SU-DHL-6 (cell line): Measurements from ENCODE around the gene KLHL29.

ENCODE experiments used
- H2AFZ ChIP-seq: fragments of 200-600 bp; sonication (generic); 2 replicates; pipeline ENCODE4 v1.6.1; 2014; ENCODE audit warnings: low read depth, mild to moderate bottlenecking, moderate library complexity, mixed read lengths, antibody characterized with exemption, low read length; ENCODE audit not compliant: severe bottlenecking
- H3F3A ChIP-seq: fragments of 200-600 bp; shearing (Covaris generic); 2 replicates; pipeline ENCODE4 v1.6.0; 2016; ENCODE audit warnings: antibody characterized with exemption, mild to moderate bottlenecking; ENCODE audit not compliant: insufficient read depth
- H3K27ac ChIP-seq: fragments of 200-600 bp; sonication (generic); 2 replicates; pipeline ENCODE4 v1.5.1; 2016; ENCODE audit warnings: low read depth, mild to moderate bottlenecking, low read length, moderate library complexity, mixed read lengths
- H3K27me3 ChIP-seq: fragments of 200-600 bp; sonication (generic), shearing (Covaris generic); 2 replicates; pipeline ENCODE4 v1.6.0; 2014; ENCODE audit warnings: mild to moderate bottlenecking, low read length
- H3K36me3 ChIP-seq: fragments of 200-600 bp; sonication (generic); 2 replicates; pipeline ENCODE4 v1.6.1; 2014; ENCODE audit warnings: mild to moderate bottlenecking, low read length, mixed read lengths
- H3K4me2 ChIP-seq: fragments of 300-600, 200-600 bp; shearing (Covaris generic), sonication (generic); 2 replicates; pipeline ENCODE4 v1.6.0; 2014; ENCODE audit warnings: low read length, low read depth, mild to moderate bottlenecking; ENCODE audit not compliant: poor library complexity, severe bottlenecking
- H3K4me3 ChIP-seq: fragments of 200-600 bp; sonication (generic); 2 replicates; pipeline ENCODE4 v1.5.1; 2014; ENCODE audit warnings: antibody characterized with exemption, low read length, mild to moderate bottlenecking, mixed read lengths; ENCODE audit not compliant: insufficient read depth, poor library complexity, severe bottlenecking
- H3K79me2 ChIP-seq: fragments of 200-600 bp; sonication (generic); 2 replicates; pipeline ENCODE4 v1.6.1; 2014; ENCODE audit warnings: mild to moderate bottlenecking, low read length, moderate library complexity; ENCODE audit not compliant: insufficient read depth
- H3K9ac ChIP-seq: fragments of 200-600 bp; sonication (generic); 2 replicates; pipeline ENCODE4 v1.7.0; 2014; ENCODE audit warnings: mild to moderate bottlenecking, low read length
- H3K9me2 ChIP-seq: fragments of 200-600 bp; sonication (generic); replicated peaks from 2 replicates; pipeline ENCODE4 v1.6.1; 2014; ENCODE audit warnings: low read length; ENCODE audit not compliant: insufficient read depth
- H3K9me3 ChIP-seq: fragments of 200-600 bp; sonication (generic); 2 replicates; pipeline ENCODE4 v1.6.1; 2014; ENCODE audit warnings: low read length, mixed read lengths; ENCODE audit not compliant: insufficient read depth
- H4K20me1 ChIP-seq: fragments of 200-600 bp; sonication (generic); 2 replicates; pipeline ENCODE4 v1.6.1; 2014; ENCODE audit warnings: low read depth, mild to moderate bottlenecking, antibody characterized with exemption, low read length, moderate library complexity, mixed read lengths
- CTCF ChIP-seq: fragments of 200-600 bp; sonication (generic); IDR thresholded peaks from one replicate; pipeline ENCODE4 v1.5.1; 2017; ENCODE audit warnings: antibody characterized with exemption, mild to moderate bottlenecking, low read length, moderate library complexity; ENCODE audit not compliant: insufficient read depth, poor library complexity, severe bottlenecking
- EZH2phosphoT487 ChIP-seq: fragments of 200-600 bp; sonication (generic), shearing (Covaris generic); conservative IDR thresholded peaks from 2 replicates; pipeline ENCODE4 v1.6.1; 2018; ENCODE audit warnings: mild to moderate bottlenecking, antibody characterized with exemption, low read length, moderate library complexity, mixed read lengths

The KLHL29 gene

GRCh38 chr2:23563673-23564614, 179.0 kb downstream of the KLHL29 start:
- TF ChIP-seq CTCF: no peak
- Histone ChIP-seq H3K9me3 (no peaks in the 10 kb centered on the region), H3K36me3 (no peaks in the 10 kb centered on the region), H3K27ac (no peak overlapping the region), H4K20me1 (no peaks in the 10 kb centered on the region), H3K9ac (no peak overlapping the region), H3F3A (no peaks in the 10 kb centered on the region), H3K9me2 (no peaks in the 10 kb centered on the region), H3K4me2 (no peak overlapping the region), H2AFZ (no peak overlapping the region), H3K4me3 (no peak overlapping the region), H3K27me3 (no peaks in the 10 kb centered on the region), H3K79me2 (no peaks in the 10 kb centered on the region)

- H3F3A ChIP-seq: no peaks in the 10 kb centered on the region
- H3K27ac ChIP-seq: no peak overlapping the region
- no peak overlapping the region for H3K4me2 ChIP-seq
- no peaks in the 10 kb centered on the region for H3K27me3 ChIP-seq
- H2AFZ ChIP-seq: no peak overlapping the region
- TF ChIP-seq EZH2phosphoT487: no peak
- TF ChIP-seq CTCF: no peak
- no peaks in the 10 kb centered on the region for H3K9me3 ChIP-seq
- H3K9ac ChIP-seq: no peak overlapping the region
- no peaks in the 10 kb centered on the region for H4K20me1 ChIP-seq
- no peak overlapping the region for H3K4me3 ChIP-seq
- H3K36me3 ChIP-seq: no peaks in the 10 kb centered on the region
- H3K9me2 ChIP-seq: no peaks in the 10 kb centered on the region
- H3K79me2 ChIP-seq: no peaks in the 10 kb centered on the region
Observed at GRCh38 chr2:23564615-23564960, 179.6 kb downstream of the KLHL29 start.

GRCh38 chr2:23565374-23565773, 180.4 kb downstream of the KLHL29 start:
- Histone ChIP-seq H3K27ac (no peak overlapping the region), H3K36me3 (no peaks in the 10 kb centered on the region), H3K9ac (no peak overlapping the region), H3K79me2 (no peaks in the 10 kb centered on the region), H3K4me3 (no peak overlapping the region), H4K20me1 (no peaks in the 10 kb centered on the region), H3K27me3 (no peaks in the 10 kb centered on the region), H2AFZ (no peak overlapping the region), H3K4me2 (no peak overlapping the region), H3F3A (no peaks in the 10 kb centered on the region), H3K9me2 (no peaks in the 10 kb centered on the region), H3K9me3 (no peaks in the 10 kb centered on the region)
- no peak for TF ChIP-seq EZH2phosphoT487
- no peak for TF ChIP-seq CTCF
